ENCODE results near the gene NDUFC1. TPM values are rescaled to one million over a fixed set of nuclear protein-coding genes. Genes with fewer than 3 reads are reported as not detected.

Gene NDUFC1
- total RNA-seq, 1 experiment from 2014 or later: 56.5 TPM

GRCh38 chr4:139278485-139278884 is 23.8 kb downstream of the NDUFC1 start:
- POLR2A ChIA-PET: no interaction called here
- Histone ChIP-seq H3K27ac (ENCODE audit: low read length) (no peak overlapping the region), H3K9me3 (ENCODE audit: control insufficient read depth, insufficient read depth, low read depth, low read length) (no peaks in the 10 kb centered on the region), H3K36me3 (ENCODE audit: control insufficient read depth, insufficient read depth, low read length) (no peaks in the 10 kb centered on the region), H3K4me1 (ENCODE audit: control insufficient read depth, insufficient read depth, low read length) (0 out of 2 replicates have a peak, but pooled peaks cover 2% of the 10 kb centered on the region), H3K27me3 (ENCODE audit: control insufficient read depth, insufficient read depth, low read length) (no peaks in the 10 kb centered on the region), H3K4me3 (ENCODE audit: low read depth in 2 of 2, low read length in 2 of 2) (no peak overlapping the region)
- in situ Hi-C loops (cut with HindIII; ENCODE audit: low pct_unique_long_range_greater_than_20kb, low sequenced_read_pairs): no loop called here
- ATAC-seq (no peak), DNase-seq (ENCODE audit: low read depth, low spot score) (no peak)
- intact Hi-C loops (cut with micrococcal nuclease; ENCODE audit: unreplicated experiment): loop anchor here (10.0 kb wide), 1 partner anchor 54 kb away; no protein-coding TSS in a partner anchor
- no peak for TF ChIP-seq TCF7L2 (IDR thresholded peaks at IDR 0.05; ENCODE audit: low read depth, low read length)
- no peak for TF ChIP-seq POLR2AphosphoS5 (IDR thresholded peaks at IDR 0.05; ENCODE audit: low read depth, low read length)
- no peak for TF ChIP-seq CTCF (IDR thresholded peaks at IDR 0.05)
- BruUV-seq (replicated peaks): no TSS peak
- CTCF ChIA-PET: no interaction called here

DNA sequence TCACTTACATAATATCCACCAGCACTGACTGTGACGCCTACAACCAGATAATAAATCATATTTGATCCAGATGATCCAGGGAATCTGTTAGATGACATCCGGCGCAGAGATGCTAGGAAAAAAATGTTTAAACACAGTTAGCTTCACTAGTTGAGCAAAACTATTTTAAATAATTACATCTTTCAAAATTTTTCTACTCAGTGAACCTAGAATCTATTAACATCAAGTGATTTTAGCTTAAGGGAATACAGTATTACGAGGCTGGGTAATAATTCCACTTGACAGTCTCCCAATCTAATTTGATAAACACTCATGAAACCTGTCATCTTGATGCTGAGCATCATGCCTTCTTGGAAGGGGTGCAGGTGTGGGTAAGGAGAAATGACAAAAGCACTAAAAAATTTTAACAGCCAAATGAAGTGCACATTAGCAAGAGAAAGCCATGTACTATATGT is 27.0 kb downstream of the NDUFC1 start:
- no TSS peak for BruUV-seq (replicated peaks)
- in situ Hi-C loops (cut with HindIII; ENCODE audit: low pct_unique_long_range_greater_than_20kb, low sequenced_read_pairs): no loop called here
- intact Hi-C loops (cut with micrococcal nuclease; ENCODE audit: unreplicated experiment): loop anchor here (10.0 kb wide), 1 partner anchor 51 kb away; no protein-coding TSS in a partner anchor
- ChIA-PET CTCF (no interaction called here), POLR2A (interaction anchor here (0.7 kb wide), 1 partner anchor 55 kb away, joined by 4 read pairs; no protein-coding TSS in a partner anchor)
- 0 out of 2 replicates have a peak, but pooled peaks cover under 1% of the 10 kb centered on the region for H3K4me1 ChIP-seq (ENCODE audit: control insufficient read depth, insufficient read depth, low read length)
- no peak overlapping the region for H3K4me3 ChIP-seq (ENCODE audit: low read depth in 2 of 2, low read length in 2 of 2)
- DNase-seq (ENCODE audit: low read depth, low spot score) (no peak), ATAC-seq (no peak)
- no peaks in the 10 kb centered on the region for H3K27me3 ChIP-seq (ENCODE audit: control insufficient read depth, insufficient read depth, low read length)
- no peaks in the 10 kb centered on the region for H3K9me3 ChIP-seq (ENCODE audit: control insufficient read depth, insufficient read depth, low read depth, low read length)
- H3K36me3 ChIP-seq (ENCODE audit: control insufficient read depth, insufficient read depth, low read length): no peaks in the 10 kb centered on the region
- no peak overlapping the region for H3K27ac ChIP-seq (ENCODE audit: low read length)
- TF ChIP-seq CTCF (IDR thresholded peaks at IDR 0.05): no peak
- no peak for TF ChIP-seq TCF7L2 (IDR thresholded peaks at IDR 0.05; ENCODE audit: low read depth, low read length)
- no peak for TF ChIP-seq POLR2AphosphoS5 (IDR thresholded peaks at IDR 0.05; ENCODE audit: low read depth, low read length)
- no peak for TF ChIP-seq REST (IDR thresholded peaks at IDR 0.05; ENCODE audit: insufficient read depth in 1 of 2, low read depth in 2 of 2, low read length in 1 of 2)
- no peak for TF ChIP-seq SIN3A (IDR thresholded peaks at IDR 0.05; ENCODE audit: borderline replicate concordance, insufficient read depth, low read depth, low read length)

Measured in Panc1 (cell line).